ENCODE measurements around the gene CCN5.
"Not testable (repeated sequence)": the region's sequence is repeated elsewhere in the genome, so short reads cannot be mapped to it uniquely, and the experiment has no call there.

CCN5 gene

GRCh38 chr20:44689809-44690208 lies 25.4 kb upstream of the CCN5 start:
- TF ChIP-seq POLR2A (IDR thresholded peaks at IDR 0.05; ENCODE audit: low read depth, low read length), result no peak
- FAIRE-seq, result no peak
- no peak for DNase-seq (ENCODE audit: insufficient read length, low spot score)

DNA sequence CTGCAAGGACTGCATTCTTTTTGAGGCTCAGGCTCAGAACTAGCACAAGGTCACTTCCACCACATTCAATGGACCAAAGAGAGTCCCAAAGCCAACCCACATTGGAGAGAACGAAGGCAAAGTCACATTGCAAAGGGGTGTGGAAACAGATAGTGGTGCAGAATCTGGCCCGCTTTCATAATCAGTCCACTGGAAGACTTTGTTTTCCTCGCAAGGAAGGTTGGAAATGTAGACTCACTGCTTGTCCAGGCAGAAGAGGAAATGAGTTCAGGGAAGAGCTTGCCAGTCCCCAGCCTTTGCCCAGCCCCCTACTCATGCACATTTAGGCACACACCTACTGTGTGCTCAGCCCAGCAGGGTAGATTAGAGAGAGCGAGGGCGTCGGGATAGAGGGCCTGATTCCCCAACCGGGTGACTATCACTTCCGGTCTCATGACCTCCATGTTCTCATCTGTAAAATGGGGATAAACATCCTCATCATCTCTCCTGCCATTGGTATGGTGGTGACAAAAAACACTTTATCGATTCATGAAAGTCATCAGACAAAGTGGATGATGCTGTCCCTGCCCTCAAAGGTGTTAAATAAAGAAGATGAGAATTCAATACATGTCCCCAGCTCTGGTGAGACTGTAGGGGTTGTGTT lies 24.3 kb upstream of the CCN5 start:
- TF ChIP-seq POLR2A (IDR thresholded peaks at IDR 0.05; ENCODE audit: low read depth, low read length), result no peak
- DNase-seq (ENCODE audit: insufficient read length, low spot score) (no peak), FAIRE-seq (no peak)

DNA sequence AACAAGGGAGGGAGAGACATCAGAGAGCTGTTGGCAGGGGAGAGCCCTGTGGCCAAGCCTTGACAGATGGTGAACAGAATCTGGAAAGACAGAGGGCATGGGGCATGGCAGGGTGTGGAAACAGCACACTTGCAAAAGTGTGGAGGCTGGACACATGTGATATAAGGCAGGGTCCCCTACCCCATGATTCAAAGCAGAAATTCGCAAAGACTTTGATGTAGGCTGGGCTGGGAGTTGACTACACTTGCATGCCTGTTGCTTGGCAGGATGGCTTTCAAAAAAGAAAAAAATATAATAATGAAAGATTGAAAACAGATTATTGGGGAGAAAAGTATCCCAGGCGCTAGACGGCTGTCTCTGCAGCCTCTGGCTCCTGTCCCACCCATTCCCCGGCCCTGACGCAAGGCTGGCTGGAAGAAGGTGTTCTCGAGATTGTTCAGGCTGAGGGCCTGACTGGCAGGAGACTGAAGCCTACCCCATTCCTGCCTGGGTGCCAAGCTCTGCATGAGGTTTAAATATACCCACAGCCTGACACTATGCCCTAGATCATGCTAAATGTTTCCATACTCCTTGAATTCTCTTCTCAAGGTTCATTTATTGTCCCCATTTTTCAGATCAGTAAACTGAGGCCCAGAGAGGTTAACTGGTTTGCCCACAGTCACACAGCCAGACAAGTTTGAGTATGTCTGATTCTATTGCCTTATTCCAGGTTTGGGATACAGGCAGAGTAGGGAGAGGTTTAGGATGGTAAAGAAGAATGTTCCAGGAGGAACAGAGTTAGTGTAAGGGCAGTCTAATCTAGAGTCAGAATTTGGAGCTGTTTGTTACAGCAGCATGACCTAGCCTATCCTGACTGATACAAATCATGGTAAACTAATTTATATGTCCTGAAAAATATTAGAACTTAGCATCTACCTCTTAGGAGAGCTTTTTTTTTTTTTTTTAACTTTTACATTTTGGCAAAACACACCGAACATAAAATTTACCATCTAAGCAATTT lies 23.4 kb upstream of the CCN5 start:
- no peak for TF ChIP-seq POLR2A (IDR thresholded peaks at IDR 0.05; ENCODE audit: low read depth, low read length)
- DNase-seq (ENCODE audit: insufficient read length, low spot score) (no peak), FAIRE-seq (no peak)

- FAIRE-seq (peak; percentile 89), DNase-seq (ENCODE audit: insufficient read length, low spot score) (peak; percentile 82)
- TF ChIP-seq POLR2A (IDR thresholded peaks at IDR 0.05; ENCODE audit: low read depth, low read length), result no peak
These were observed 22.2 kb upstream of the CCN5 start for GRCh38 chr20:44692932-44693480.

GRCh38 chr20:44693627-44694026 lies 21.5 kb upstream of the CCN5 start:
- FAIRE-seq (no peak), DNase-seq (ENCODE audit: insufficient read length, low spot score) (no peak)
- TF ChIP-seq POLR2A (IDR thresholded peaks at IDR 0.05; ENCODE audit: low read depth, low read length), result no peak

- FAIRE-seq (no peak), DNase-seq (ENCODE audit: insufficient read length, low spot score) (no peak)
- TF ChIP-seq POLR2A (IDR thresholded peaks at IDR 0.05; ENCODE audit: low read depth, low read length), result no peak
These were observed 21.0 kb upstream of the CCN5 start for GRCh38 chr20:44694159-44694558.

DNA sequence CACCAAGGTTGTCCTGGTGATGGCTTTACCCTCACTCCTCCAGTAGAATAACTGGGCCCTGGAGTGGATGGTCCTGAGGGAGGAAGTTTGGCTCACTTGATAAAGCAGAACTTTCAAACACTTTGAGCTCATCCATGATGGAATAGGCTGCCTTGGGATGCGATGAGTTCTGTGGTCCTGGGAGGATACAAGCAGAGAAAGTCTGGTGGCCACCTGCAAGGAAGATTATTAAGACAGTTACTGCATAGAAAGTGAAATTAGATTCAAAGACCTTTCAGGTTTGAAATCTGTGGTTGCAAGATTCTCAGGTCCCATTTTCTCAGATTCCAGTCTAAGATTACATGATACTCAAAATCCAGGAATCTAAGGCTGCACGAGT lies 19.9 kb upstream of the CCN5 start:
- no peak for DNase-seq (ENCODE audit: insufficient read length, low spot score)
- FAIRE-seq, result no peak
- no peak for TF ChIP-seq POLR2A (IDR thresholded peaks at IDR 0.05; ENCODE audit: low read depth, low read length)

GRCh38 chr20:44695674-44696300 lies 19.4 kb upstream of the CCN5 start:
- FAIRE-seq (no peak), DNase-seq (ENCODE audit: insufficient read length, low spot score) (no peak)
- no peak for TF ChIP-seq POLR2A (IDR thresholded peaks at IDR 0.05; ENCODE audit: low read depth, low read length)

GRCh38 chr20:44696315-44696714 lies 18.9 kb upstream of the CCN5 start:
- FAIRE-seq (no peak), DNase-seq (ENCODE audit: insufficient read length, low spot score) (no peak)
- TF ChIP-seq POLR2A (IDR thresholded peaks at IDR 0.05; ENCODE audit: low read depth, low read length), result no peak

DNA sequence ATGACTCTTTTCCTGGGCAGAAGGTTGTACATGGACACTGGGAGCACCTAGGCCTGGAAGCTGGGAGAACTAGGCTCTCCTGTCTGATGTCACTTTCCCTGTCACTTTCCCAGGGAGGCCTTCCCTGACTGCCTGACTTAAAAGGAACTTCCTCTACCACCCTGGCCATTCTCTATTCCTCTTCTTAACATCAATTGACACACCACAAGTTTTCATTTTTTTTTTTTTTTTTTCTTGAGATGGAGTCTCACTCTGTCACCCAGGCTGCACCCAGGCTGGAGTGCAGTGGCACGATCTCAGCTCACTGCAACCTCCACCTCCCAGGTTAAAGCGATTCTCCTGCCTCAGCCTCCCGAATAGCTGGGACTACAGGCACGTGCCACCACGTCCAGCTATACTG lies 18.1 kb upstream of the CCN5 start:
- FAIRE-seq; DNase-seq (ENCODE audit: insufficient read length, low spot score): not testable (repeated sequence)

DNA sequence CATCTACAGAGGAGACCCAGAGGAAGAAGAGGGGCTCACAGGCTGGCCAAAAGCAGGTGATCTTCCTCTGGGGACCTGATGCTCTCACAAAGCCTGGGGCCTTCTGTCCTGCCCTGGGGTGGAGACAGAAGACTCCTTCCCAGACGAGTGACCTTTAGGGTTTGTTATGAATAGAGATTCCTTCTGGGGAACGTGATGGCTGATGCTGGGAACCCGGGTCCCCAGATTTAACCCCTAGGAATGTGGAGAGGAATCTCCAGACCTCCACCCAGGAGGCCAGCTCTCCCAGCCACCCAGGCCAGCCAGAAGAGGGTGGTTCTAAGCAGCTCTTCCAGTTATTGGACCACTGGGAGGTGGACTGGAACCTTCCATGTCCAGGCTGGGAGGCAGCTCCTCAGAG lies 16.8 kb upstream of the CCN5 start:
- TF ChIP-seq POLR2A (IDR thresholded peaks at IDR 0.05; ENCODE audit: low read depth, low read length), result no peak
- FAIRE-seq, result no peak
- no peak for DNase-seq (ENCODE audit: insufficient read length, low spot score)

DNA sequence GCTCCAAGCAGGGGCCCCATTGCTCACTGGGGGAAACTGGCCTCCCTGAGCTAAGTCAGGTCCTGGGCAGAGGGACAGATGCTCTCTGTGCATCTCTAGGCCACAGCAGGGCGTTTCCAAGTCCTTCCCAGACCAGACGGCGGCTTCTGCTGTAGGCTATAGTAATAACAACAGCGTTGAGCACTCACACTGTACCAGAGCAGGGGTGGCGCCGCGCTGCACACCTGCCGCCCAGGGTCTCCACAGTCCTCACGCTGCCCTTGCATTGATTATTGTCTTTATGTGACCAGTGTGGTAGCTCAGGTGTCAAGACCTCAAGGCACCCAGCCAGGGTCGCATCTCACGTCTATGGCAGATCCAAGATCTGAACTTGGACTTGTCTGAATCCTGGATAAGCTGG lies 14.9 kb upstream of the CCN5 start:
- DNase-seq (ENCODE audit: insufficient read length, low spot score) (no peak), FAIRE-seq (no peak)

DNA sequence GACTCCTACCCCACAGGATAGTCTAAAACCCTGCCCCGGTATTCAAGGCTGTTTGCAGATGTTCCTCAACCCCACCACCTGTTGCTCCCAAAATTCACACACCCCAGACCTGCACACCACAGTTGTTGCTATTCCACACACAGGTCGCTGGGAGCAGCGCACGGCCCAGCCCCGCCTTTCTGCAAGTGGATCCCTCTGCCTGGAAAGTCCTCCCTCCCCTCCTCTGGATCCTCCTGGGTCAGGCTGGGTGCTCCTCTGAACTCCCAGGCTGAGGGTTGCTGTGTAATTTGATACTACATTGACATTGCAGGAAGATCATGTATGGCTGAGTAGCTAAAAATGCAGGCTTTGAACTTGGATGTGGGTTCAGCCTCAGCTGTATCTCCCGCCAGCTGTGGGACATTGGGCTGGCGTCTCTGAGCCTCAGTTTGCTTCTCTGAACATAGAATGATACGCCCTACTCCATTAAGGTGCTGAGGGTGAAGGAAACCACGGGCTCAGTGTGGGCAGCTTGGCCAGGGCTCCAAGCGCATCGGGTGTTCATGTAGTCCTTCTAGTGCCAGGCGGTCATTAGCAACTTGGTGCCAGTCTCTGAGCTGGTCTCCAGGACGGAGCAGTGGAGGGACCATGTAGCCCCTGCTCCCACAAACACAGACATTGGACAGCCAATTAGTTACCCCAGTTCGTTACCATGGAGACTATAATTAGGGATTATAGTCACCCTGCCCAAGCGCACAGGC lies 13.9 kb upstream of the CCN5 start:
- DNase-seq (ENCODE audit: insufficient read length, low spot score) (no peak), FAIRE-seq (no peak)
- TF ChIP-seq POLR2A (IDR thresholded peaks at IDR 0.05; ENCODE audit: low read depth, low read length), result no peak

More for the DNA sequence above, 14.9 kb upstream of the CCN5 start:
- no peak for TF ChIP-seq POLR2A (IDR thresholded peaks at IDR 0.05; ENCODE audit: low read depth, low read length)

All from H54 (cell line).